GM10266 (cell line): ENCODE data around the gene PTX3.

ENCODE experiments used
- DNase-seq: peaks from one replicate; pipeline ENCODE4 v3.0.0; 2012; ENCODE audit errors: extremely low spot score
- CTCF ChIP-seq: IDR thresholded peaks from 2 replicates; pipeline ENCODE4 v1.5.1; 2012; ENCODE audit warnings: mild to moderate bottlenecking, low read depth; ENCODE audit not compliant: control insufficient read depth, insufficient read depth; ENCODE audit errors: missing control alignments

Gene PTX3

GRCh38 chr3:157420606-157421130 is 16.0 kb upstream of the PTX3 start:
- TF ChIP-seq CTCF, result no peak
- DNase-seq, result no peak

GRCh38 chr3:157423337-157423736 is 13.3 kb upstream of the PTX3 start:
- no peak for DNase-seq
- TF ChIP-seq CTCF, result no peak

- TF ChIP-seq CTCF, result no peak
- DNase-seq, result no peak
These were observed 8.7 kb upstream of the PTX3 start for GRCh38 chr3:157427901-157428300.

GRCh38 chr3:157428853-157429252 is 7.8 kb upstream of the PTX3 start:
- DNase-seq, result no peak
- TF ChIP-seq CTCF, result no peak

- no peak for DNase-seq
- no peak for TF ChIP-seq CTCF
These were observed 6.9 kb upstream of the PTX3 start for GRCh38 chr3:157429708-157430107.

GRCh38 chr3:157438194-157438730 is 1.6 kb downstream of the PTX3 start:
- no peak for TF ChIP-seq CTCF
- DNase-seq, result no peak

- DNase-seq, result no peak
These were observed 4.5 kb downstream of the PTX3 start for GRCh38 chr3:157441102-157441624.

More at GRCh38 chr3:157441102-157441624, 4.5 kb downstream of the PTX3 start:
- TF ChIP-seq CTCF, result no peak
